Measurements from ENCODE around the gene CAPN7. TPM values are rescaled to one million over a fixed set of nuclear protein-coding genes. Genes with fewer than 3 reads are reported as not detected.
A peak's percentile ranks its signal among the peaks of the same experiment; 100 is the strongest.
"Not testable (repeated sequence)": the region's sequence is repeated elsewhere in the genome, so short reads cannot be mapped to it uniquely, and the experiment has no call there.

The CAPN7 gene
- 10 to 100 TPM; 23.8 to 27.9 (median 26.4) TPM for total RNA-seq (2021; fragmentation: NEBNext Ultra II Directional; extraction: Animal tissue kit (Norgen Biotek cat#: 25700))
- long read RNA-seq, full-length matches to known transcripts: 5 of 13 reads
- long read RNA-seq, partial matches to known transcripts: 6 of 13 reads
- long read RNA-seq, other reads (novel, unspliced or antisense): 2 of 13 reads

DNA sequence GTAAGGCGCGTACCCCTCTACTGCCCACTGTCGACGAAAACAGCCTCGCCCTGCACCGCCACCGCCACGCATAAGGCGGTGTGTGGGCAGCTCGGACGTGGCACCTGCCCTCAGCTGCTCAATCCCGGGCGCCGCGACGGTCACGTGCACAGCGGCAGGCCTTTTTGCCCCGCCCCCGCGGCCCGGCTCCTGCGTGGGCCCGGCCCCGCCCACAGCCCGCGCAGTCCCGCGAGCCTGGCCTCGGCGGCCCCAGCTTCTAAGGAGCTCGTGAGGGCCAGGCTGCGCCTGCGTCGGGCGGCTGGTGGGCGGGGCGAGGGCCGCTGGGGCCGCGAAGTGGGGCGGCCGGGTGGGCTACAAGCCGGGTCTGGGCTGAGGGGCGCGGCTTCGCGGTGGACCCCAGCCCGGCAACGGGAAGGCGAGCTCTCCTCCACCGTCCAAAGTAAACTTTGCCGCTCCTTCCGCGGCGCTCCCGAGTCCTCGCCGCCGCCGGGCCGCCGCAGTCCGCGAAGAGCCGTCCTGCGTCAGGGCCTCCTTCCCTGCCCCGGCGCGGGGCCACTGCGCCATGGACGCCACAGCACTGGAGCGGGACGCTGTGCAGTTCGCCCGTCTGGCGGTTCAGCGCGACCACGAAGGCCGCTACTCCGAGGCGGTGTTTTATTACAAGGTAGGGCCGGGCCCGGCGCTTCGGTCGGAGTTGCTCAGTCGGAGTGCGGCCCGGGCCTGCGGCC lies at the start of gene CAPN7:
TSS of gene CAPN7 (plus strand) at position 313 of the 728 bp plus-strand sequence. CDS start at position 563, 250 bp downstream.
- Mint-ChIP-seq H3K9me3 (no peaks in the 10 kb centered on the region), H3K4me1 (ENCODE audit: low read depth) (peaks cover 49% of the 10 kb centered on the region), H3K36me3 (ENCODE audit: low read depth) (peaks cover 9% of the 10 kb centered on the region; the same call in 1 of the 2 replicates), H3K27ac (peak within 1 kb of the TSS; percentile 94), H3K27me3 (ENCODE audit: insufficient read depth) (peaks cover 2% of the 10 kb centered on the region), H3K4me3 (peak within 1 kb of the TSS; percentile 96)
- DNase-seq: peak; percentile 92
- TF ChIP-seq, protein P1, sequence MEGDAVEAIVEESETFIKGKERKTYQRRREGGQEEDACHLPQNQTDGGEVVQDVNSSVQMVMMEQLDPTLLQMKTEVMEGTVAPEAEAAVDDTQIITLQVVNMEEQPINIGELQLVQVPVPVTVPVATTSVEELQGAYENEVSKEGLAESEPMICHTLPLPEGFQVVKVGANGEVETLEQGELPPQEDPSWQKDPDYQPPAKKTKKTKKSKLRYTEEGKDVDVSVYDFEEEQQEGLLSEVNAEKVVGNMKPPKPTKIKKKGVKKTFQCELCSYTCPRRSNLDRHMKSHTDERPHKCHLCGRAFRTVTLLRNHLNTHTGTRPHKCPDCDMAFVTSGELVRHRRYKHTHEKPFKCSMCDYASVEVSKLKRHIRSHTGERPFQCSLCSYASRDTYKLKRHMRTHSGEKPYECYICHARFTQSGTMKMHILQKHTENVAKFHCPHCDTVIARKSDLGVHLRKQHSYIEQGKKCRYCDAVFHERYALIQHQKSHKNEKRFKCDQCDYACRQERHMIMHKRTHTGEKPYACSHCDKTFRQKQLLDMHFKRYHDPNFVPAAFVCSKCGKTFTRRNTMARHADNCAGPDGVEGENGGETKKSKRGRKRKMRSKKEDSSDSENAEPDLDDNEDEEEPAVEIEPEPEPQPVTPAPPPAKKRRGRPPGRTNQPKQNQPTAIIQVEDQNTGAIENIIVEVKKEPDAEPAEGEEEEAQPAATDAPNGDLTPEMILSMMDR (IDR thresholded peaks at IDR 0.05): peak; percentile 72

DNA sequence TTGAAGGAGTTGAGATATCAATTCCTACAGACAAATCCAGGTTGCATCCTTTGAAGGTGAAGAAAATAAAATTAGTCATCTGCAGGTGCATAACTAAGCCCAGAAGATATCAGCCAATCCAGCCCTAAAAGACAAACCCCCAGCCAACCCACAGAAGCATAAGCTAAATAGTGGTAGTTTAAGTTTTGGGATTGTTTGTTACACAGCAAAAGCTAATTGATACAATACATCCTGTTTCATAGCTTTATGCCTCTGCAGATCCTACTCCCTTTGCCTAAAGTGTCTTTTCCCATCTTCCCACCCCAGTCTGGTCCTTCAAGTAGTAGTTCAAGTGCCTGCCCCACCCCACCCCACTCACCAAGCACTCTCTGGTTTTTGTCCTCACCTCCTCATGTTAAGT lies 48.6 kb upstream of the CAPN7 start:
- Mint-ChIP-seq H3K36me3 (ENCODE audit: low read depth) (peaks cover 5% of the 10 kb centered on the region; the same call in 1 of the 2 replicates), H3K27ac (no peak overlapping the region), H3K27me3 (ENCODE audit: insufficient read depth) (peaks cover 20% of the 10 kb centered on the region), H3K9me3 (peaks cover 5% of the 10 kb centered on the region), H3K4me3 (no peak overlapping the region), H3K4me1 (ENCODE audit: low read depth) (no peaks in the 10 kb centered on the region)
- DNase-seq: no peak
- TF ChIP-seq, protein P1 (IDR thresholded peaks at IDR 0.05): no peak

DNA sequence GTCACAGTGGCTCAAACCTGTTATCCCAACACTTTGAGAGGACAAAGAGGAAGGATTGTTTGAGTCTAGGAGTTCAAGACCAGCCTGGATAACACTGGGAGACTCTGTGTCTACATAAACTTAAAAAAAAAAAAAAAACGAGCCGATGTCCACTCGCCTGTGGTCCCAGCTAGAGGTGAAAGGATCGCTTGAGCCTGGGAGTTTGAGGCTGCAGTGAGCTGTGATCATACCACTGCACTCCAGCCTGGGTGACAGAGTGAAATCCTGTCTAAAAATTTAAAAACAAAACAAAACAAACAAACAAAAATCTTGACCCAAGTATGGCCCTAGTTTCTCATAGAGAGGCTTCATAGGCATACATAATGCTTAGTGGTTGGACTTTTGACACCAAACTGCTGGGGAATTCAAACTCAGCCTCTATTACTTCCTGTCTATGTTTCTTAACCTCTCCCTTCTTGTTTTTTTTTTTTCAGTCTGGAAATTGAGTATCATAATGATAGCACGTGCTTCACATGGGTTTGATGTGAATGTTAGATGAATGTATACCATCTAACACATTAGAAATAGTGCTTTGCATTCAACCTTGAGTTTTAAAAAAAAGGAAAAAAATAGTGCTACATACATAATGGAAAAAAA lies 46.4 kb upstream of the CAPN7 start:
- Mint-ChIP-seq H3K9me3 (peaks cover 5% of the 10 kb centered on the region), H3K36me3 (ENCODE audit: low read depth) (peaks cover 5% of the 10 kb centered on the region; the same call in 1 of the 2 replicates), H3K4me1 (ENCODE audit: low read depth) (no peaks in the 10 kb centered on the region), H3K4me3 (no peak overlapping the region), H3K27ac (no peak overlapping the region), H3K27me3 (ENCODE audit: insufficient read depth) (peaks cover 20% of the 10 kb centered on the region)
- TF ChIP-seq, protein P1 (IDR thresholded peaks at IDR 0.05): no peak
- no peak for DNase-seq

DNA sequence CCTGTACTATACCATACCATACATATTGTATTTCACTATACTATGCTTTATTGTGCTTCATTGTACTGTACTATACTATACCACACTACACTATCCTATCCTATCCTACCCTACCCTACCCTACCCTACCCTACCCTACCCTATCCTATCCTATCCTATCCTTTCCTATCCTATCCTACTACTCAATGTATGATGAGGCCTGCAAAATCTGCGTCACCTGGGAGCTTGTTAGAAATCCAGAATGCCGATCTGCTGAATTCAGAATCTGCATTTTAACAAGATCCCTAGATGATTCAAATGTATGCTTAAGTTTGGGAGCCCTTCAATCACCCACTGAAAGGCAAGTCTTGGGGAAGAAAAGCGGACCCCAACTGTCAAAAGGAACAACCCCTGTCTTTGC lies 45.4 kb upstream of the CAPN7 start:
- DNase-seq: no peak
- Mint-ChIP-seq H3K36me3 (ENCODE audit: low read depth) (peaks cover 5% of the 10 kb centered on the region; the same call in 1 of the 2 replicates), H3K9me3 (peaks cover 5% of the 10 kb centered on the region), H3K27ac (no peak overlapping the region), H3K4me3 (no peak overlapping the region), H3K4me1 (ENCODE audit: low read depth) (no peaks in the 10 kb centered on the region), H3K27me3 (ENCODE audit: insufficient read depth) (peaks cover 10% of the 10 kb centered on the region)
- TF ChIP-seq, protein P1 (IDR thresholded peaks at IDR 0.05): no peak

DNA sequence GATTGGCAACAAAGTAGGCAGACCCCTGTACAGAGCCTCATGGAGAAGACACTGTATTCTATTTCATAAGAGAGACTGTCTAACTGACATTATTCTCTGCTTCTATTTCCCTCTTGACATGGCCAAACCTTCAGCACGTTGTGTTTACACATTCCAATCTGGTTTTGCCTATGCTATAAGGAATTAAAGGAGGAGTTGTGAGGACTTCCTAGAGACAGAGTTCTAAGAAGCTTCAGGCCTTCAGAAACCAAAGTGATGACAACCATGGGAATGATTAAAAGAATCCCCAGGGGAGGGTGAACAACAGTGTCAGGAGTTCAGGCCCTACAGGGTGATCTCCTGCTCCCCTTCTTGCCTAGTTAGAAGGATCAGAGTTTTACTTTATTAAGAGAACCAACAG lies 44.9 kb upstream of the CAPN7 start:
- no peaks in the 10 kb centered on the region for H3K4me1 Mint-ChIP-seq (ENCODE audit: low read depth)
- TF ChIP-seq, protein P1 (IDR thresholded peaks at IDR 0.05): no peak
- no peak for DNase-seq
- peaks cover 5% of the 10 kb centered on the region for H3K9me3 Mint-ChIP-seq
- no peak overlapping the region for H3K27ac Mint-ChIP-seq
- H3K36me3 Mint-ChIP-seq (ENCODE audit: low read depth): peaks cover 5% of the 10 kb centered on the region; the same call in 1 of the 2 replicates
- H3K4me3 Mint-ChIP-seq: no peak overlapping the region
- H3K27me3 Mint-ChIP-seq (ENCODE audit: insufficient read depth): peaks cover 7% of the 10 kb centered on the region

DNA sequence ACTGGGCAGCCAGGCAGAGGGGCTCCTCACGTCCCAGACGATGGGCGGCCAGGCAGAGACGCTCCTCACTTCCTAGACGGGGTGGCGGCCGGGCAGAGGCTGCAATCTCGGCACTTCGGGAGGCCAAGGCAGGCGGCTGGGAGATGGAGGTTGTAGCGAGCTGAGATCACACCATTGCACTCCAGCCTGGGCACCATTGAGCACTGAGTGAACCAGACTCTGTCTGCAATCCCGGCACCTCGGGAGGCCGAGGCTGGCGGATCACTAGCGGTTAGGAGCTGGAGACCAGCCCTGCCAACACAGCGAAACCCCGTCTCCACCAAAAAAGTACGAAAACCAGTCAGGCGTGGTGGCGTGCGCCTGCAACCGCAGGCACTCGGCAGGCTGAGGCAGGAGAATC lies 42.4 kb upstream of the CAPN7 start:
- H3K4me1 Mint-ChIP-seq (ENCODE audit: low read depth); H3K27me3 Mint-ChIP-seq (ENCODE audit: insufficient read depth); H3K27ac Mint-ChIP-seq; H3K4me3 Mint-ChIP-seq; H3K9me3 Mint-ChIP-seq; H3K36me3 Mint-ChIP-seq (ENCODE audit: low read depth); DNase-seq: not testable (repeated sequence)

Measured in HFFc6 (cell line).